Liver (tissue), 9 donors: ENCODE results near the gene KIFBP. TPM values are rescaled to one million over a fixed set of nuclear protein-coding genes. Genes with fewer than 3 reads are reported as not detected.
A peak's percentile ranks its signal among the peaks of the same experiment; 100 is the strongest.

Experiments used
- DNase-seq: peaks from one replicate; pipeline ENCODE4 v3.0.0-alpha.2; 2017; ENCODE audit warnings: low spot score
- H3K27ac ChIP-seq, 2 donors: one replicate each; pipeline ENCODE4 v1.7.0; 2013; ENCODE audit warnings: inconsistent platforms in 2 of 2, low read length in 2 of 2, control low read depth in 1 of 2, low read depth in 1 of 2, mild to moderate bottlenecking in 1 of 2
- H3K27me3 ChIP-seq, 4 donors: one replicate each; pipeline versions ENCODE4 v1.6.1 to v1.7.0; 2013; ENCODE audit warnings: low read length in 3 of 4, inconsistent platforms in 1 of 4, mild to moderate bottlenecking in 1 of 4, moderate library complexity in 1 of 4; ENCODE audit not compliant: control insufficient read depth in 4 of 4, insufficient read depth in 4 of 4
- H3K36me3 ChIP-seq, 4 donors: one replicate each; pipeline versions ENCODE4 v1.6.1 to v1.7.0; 2013; ENCODE audit warnings: low read length in 3 of 4, mild to moderate bottlenecking in 3 of 4, low read depth in 1 of 4, moderate library complexity in 1 of 4; ENCODE audit not compliant: control insufficient read depth in 4 of 4, insufficient read depth in 3 of 4
- H3K4me1 ChIP-seq, 4 donors: one replicate each; pipeline versions ENCODE4 v1.6.1 to v1.7.0; 2013; ENCODE audit warnings: low read length in 3 of 4, mild to moderate bottlenecking in 3 of 4, moderate library complexity in 1 of 4; ENCODE audit not compliant: control insufficient read depth in 4 of 4, insufficient read depth in 4 of 4
- H3K4me3 ChIP-seq, 3 donors: one replicate each; pipeline versions ENCODE4 v1.6.1 to v1.7.0; 2013; ENCODE audit warnings: low read length in 3 of 3, control low read depth in 1 of 3, low read depth in 1 of 3, mild to moderate bottlenecking in 1 of 3
- H3K9ac ChIP-seq, 2 donors: one replicate each; pipeline ENCODE4 v1.7.0; 2013; ENCODE audit warnings: low read length in 2 of 2, mild to moderate bottlenecking in 2 of 2, moderate library complexity in 2 of 2, control low read depth in 1 of 2, low read depth in 1 of 2
- H3K9me3 ChIP-seq, 4 donors: one replicate each; pipeline versions ENCODE4 v1.6.1 to v1.7.0; 2013; ENCODE audit warnings: low read length in 3 of 4; ENCODE audit not compliant: control insufficient read depth in 4 of 4
- EGR1 ChIP-seq, 2 donors: IDR thresholded peaks; 2 replicates each; pipeline ENCODE4 v1.6.1; 2016 to 2018; ENCODE audit warnings: antibody characterized with exemption in 2 of 2, low read depth in 2 of 2
- FOXA1 ChIP-seq: IDR thresholded peaks from 2 replicates; pipeline ENCODE4 v1.6.1; 2016; ENCODE audit warnings: antibody characterized with exemption
- FOXA2 ChIP-seq: IDR thresholded peaks from 2 replicates; pipeline ENCODE4 v1.6.1; 2016; ENCODE audit warnings: antibody characterized with exemption
- GABPA ChIP-seq, 2 donors: IDR thresholded peaks in 1 of 2; conservative IDR thresholded peaks in 1 of 2; 2 replicates each; pipeline ENCODE4 v1.6.1; 2016; ENCODE audit warnings: antibody characterized with exemption in 2 of 2, mild to moderate bottlenecking in 1 of 2, moderate library complexity in 1 of 2
- HNF4A ChIP-seq, 2 donors: conservative IDR thresholded peaks; 2 replicates each; pipeline ENCODE4 v1.6.1; 2016; ENCODE audit warnings: antibody characterized with exemption in 2 of 2, mild to moderate bottlenecking in 2 of 2
- HNF4G ChIP-seq: IDR thresholded peaks from 2 replicates; pipeline ENCODE4 v1.6.1; 2016; ENCODE audit warnings: antibody characterized with exemption
- JUND ChIP-seq, 2 donors: IDR thresholded peaks; 2 replicates each; pipeline ENCODE4 v1.6.1; 2016; ENCODE audit warnings: antibody characterized with exemption in 2 of 2
- MAX ChIP-seq: IDR thresholded peaks from 2 replicates; pipeline ENCODE4 v1.6.1; 2016; ENCODE audit warnings: antibody characterized with exemption
- NR2F2 ChIP-seq: IDR thresholded peaks from 2 replicates; pipeline ENCODE4 v1.6.1; 2016; ENCODE audit warnings: antibody characterized with exemption
- RAD21 ChIP-seq, 2 donors: IDR thresholded peaks; 2 replicates each; pipeline ENCODE4 v1.6.1; 2016; ENCODE audit warnings: antibody characterized with exemption in 2 of 2, mild to moderate bottlenecking in 2 of 2
- REST ChIP-seq: IDR thresholded peaks from 2 replicates; pipeline ENCODE4 v1.6.1; 2016; ENCODE audit warnings: antibody characterized with exemption, mild to moderate bottlenecking
- RXRA ChIP-seq, 2 donors: IDR thresholded peaks; 2 replicates each; pipeline ENCODE4 v1.6.1; 2017 to 2018; ENCODE audit warnings: antibody characterized with exemption in 2 of 2, mild to moderate bottlenecking in 1 of 2
- SP1 ChIP-seq: IDR thresholded peaks from 2 replicates; pipeline ENCODE4 v1.6.1; 2018; ENCODE audit warnings: antibody characterized with exemption, mild to moderate bottlenecking
- TAF1 ChIP-seq: conservative IDR thresholded peaks from 2 replicates; pipeline ENCODE4 v1.6.1; 2016; ENCODE audit warnings: antibody characterized with exemption, mild to moderate bottlenecking
- YY1 ChIP-seq: IDR thresholded peaks from 2 replicates; pipeline ENCODE4 v1.6.1; 2016; ENCODE audit warnings: antibody characterized with exemption, mild to moderate bottlenecking
- ZBTB33 ChIP-seq: IDR thresholded peaks from 2 replicates; pipeline ENCODE4 v1.6.1; 2016; ENCODE audit warnings: antibody characterized with exemption
- WGBS: extraction: QIAGEN DNeasy Blood & Tissue Kit; methylation state at CpG from one replicate; pipeline ENCODE4 v1.1.7; 2013; 5-methylcytosine and 5-hydroxymethylcytosine counted together
- polyA plus RNA-seq, 2 donors: library from polyadenylated mRNA; stranded (reverse) in 1 of 2; unstranded in 1 of 2; fragments of 200-250 nt in 1 of 2; fragments of >200 nt in 1 of 2; fragmentation: Nextera tagmentation in 1 of 2; extraction: Ambion mirVana in 1 of 2; gene quantifications; one replicate each; pipeline versions ENCODE4 v1.2.1 to v1.2.3, GENCODE V29; 2013 to 2015
- total RNA-seq, 2 donors: library from RNA; depleted of rRNA; stranded (reverse); fragments of >200 nt; gene quantifications; one replicate each; pipeline ENCODE4 v1.2.3, GENCODE V29; 2014
- TF ChIP-seq, protein P1 (sequence below): fragments of 150-350 bp; IDR thresholded peaks from 2 replicates; pipeline ENCODE4 v1.5.1; 2017; ENCODE audit warnings: improper control_type of control experiment, low read depth, low read length; ENCODE audit not compliant: missing input control
- TF ChIP-seq, protein P2 (sequence below): IDR thresholded peaks from 2 replicates; pipeline ENCODE4 v1.6.1; 2016; ENCODE audit warnings: antibody characterized with exemption
- donor health status: healthy.
- donor health status: healthy.
- donor health status: healthy.
- donor health status: healthy.
- donor health status: healthy.

KIFBP gene
- total and polyA plus RNA-seq, 4 donors, result 5.7 to 11.2 (median 7.9) TPM

DNA sequence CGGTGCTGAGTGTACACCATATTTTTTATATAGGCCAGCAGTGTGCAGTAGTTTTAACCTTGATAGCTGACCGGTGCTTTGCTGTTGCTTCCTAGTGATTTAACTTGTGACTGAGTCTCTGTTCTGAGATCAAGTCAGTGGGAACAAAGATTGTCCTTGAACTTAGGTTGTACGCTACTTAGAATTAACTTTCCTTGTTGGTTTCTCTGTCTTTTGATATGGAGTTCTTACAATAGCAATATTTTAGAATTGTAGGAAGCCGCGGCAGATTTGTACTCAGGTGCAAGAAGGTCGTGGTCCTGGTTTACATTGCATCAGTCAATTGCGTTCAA is 31.4 kb upstream of the KIFBP start:
- Histone ChIP-seq H3K27ac (peak overlapping the region; percentile 98 to 99), H3K9ac (peak overlapping the region in 1 of 2 donors; percentile 83), H3K27me3 (no peaks in the 10 kb centered on the region), H3K36me3 (peaks cover 5 to 19% (median 15%) of the 10 kb centered on the region in 4 donors), H3K4me1 (peaks cover 5 to 15% (median 7%) of the 10 kb centered on the region in 4 donors), H3K4me3 (peak overlapping the region; percentile 87 to 97 (median 92)), H3K9me3 (no peaks in the 10 kb centered on the region)
- WGBS, result 40% methylated on average over 7 of the region's 7 CpGs
- TF ChIP-seq HNF4A (conservative IDR thresholded peaks at IDR 0.05), result no peak
- TF ChIP-seq FOXA1, result no peak
- TF ChIP-seq, protein P1, sequence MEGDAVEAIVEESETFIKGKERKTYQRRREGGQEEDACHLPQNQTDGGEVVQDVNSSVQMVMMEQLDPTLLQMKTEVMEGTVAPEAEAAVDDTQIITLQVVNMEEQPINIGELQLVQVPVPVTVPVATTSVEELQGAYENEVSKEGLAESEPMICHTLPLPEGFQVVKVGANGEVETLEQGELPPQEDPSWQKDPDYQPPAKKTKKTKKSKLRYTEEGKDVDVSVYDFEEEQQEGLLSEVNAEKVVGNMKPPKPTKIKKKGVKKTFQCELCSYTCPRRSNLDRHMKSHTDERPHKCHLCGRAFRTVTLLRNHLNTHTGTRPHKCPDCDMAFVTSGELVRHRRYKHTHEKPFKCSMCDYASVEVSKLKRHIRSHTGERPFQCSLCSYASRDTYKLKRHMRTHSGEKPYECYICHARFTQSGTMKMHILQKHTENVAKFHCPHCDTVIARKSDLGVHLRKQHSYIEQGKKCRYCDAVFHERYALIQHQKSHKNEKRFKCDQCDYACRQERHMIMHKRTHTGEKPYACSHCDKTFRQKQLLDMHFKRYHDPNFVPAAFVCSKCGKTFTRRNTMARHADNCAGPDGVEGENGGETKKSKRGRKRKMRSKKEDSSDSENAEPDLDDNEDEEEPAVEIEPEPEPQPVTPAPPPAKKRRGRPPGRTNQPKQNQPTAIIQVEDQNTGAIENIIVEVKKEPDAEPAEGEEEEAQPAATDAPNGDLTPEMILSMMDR, result no peak
- TF ChIP-seq RXRA (IDR thresholded peaks at IDR 0.05), result no peak
- TF ChIP-seq TAF1, result no peak
- TF ChIP-seq MAX, result no peak
- TF ChIP-seq, protein P2, sequence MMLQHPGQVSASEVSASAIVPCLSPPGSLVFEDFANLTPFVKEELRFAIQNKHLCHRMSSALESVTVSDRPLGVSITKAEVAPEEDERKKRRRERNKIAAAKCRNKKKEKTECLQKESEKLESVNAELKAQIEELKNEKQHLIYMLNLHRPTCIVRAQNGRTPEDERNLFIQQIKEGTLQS, result no peak
- TF ChIP-seq GABPA (IDR thresholded peaks at IDR 0.05 in 1 of 2, conservative IDR thresholded peaks at IDR 0.05 in 1 of 2), result no peak
- TF ChIP-seq EGR1 (IDR thresholded peaks at IDR 0.05; ENCODE audit: low read depth in 2 of 2), result no peak
- no peak for TF ChIP-seq NR2F2
- TF ChIP-seq RAD21 (IDR thresholded peaks at IDR 0.05), result no peak
- TF ChIP-seq FOXA2, result no peak
- no peak for TF ChIP-seq HNF4G
- no peak for TF ChIP-seq SP1
- no peak for TF ChIP-seq JUND (IDR thresholded peaks at IDR 0.05)
- no peak for TF ChIP-seq REST
- no peak for TF ChIP-seq YY1
- TF ChIP-seq ZBTB33, result no peak
- DNase-seq, result no peak
